ENCODE data around the gene NTM.

Gene NTM

DNA sequence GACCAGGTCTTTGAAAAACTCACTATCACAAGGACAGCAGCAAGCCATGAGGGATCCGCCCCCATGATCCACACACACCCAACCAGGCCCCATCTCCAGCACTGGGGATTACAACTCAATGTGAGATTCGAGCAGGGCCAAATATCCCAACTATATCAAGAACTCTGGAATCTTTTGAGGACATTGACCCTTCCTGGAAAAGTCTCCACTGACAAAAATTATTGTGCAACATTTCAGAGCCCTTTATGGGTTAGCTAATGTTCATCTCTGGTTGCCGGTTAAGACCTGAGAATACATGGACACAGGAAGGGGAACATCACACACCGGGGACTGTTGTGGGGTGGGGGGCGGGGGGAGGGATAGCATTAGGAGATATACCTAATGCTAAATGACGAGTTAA, 479.1 kb downstream of the NTM start:
- DNase-seq: no peak

DNA sequence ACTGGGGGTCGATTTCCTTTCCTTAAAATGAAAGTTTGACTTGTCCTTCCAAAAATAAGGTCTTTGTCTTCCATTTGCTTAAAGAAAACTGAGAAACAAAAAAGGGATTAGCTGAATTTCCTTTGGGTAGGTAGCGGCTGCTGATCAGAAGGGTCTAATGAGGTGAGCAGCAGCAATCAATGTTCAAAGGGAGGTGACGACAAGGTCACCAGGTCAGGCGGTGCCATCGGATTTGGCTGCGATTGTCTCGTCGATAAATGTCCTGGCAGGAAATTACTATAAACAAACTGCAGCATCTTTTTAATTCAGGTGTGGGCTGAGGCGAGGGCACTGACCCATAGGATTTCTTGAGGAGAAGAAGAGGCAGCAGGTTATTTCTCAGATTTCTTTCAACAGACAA, 480.1 kb downstream of the NTM start:
- no peak for DNase-seq

- DNase-seq: no peak
These were observed 481.7 kb downstream of the NTM start for GRCh38 chr11:131851964-131852755.

- DNase-seq: no peak
These were observed 482.3 kb downstream of the NTM start for GRCh38 chr11:131852757-131853156.

- no peak for DNase-seq
These were observed 484.0 kb downstream of the NTM start for GRCh38 chr11:131854391-131854790.

GRCh38 chr11:131855320-131855719, 484.9 kb downstream of the NTM start:
- no peak for DNase-seq

DNA sequence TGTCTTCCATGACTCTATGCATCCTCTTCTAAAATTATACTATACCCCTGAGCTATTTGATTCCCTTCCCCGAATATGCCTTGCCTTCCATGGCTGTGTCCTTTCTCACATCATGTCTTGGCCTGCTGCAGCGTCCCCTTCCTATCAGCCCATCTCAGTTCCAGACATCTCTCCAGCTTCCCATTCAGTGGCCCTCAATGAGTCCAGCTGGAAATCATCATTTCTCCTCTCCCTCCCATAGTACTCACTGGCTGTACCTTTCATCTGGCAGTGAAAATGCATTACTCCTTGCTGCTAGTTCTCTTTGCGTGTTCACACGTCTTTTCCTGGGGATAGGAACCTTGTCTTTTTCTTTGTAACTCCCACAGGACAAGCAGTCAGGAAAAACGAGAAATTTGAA, 486.8 kb downstream of the NTM start:
- no peak for DNase-seq

- DNase-seq: no peak
These were observed 488.1 kb downstream of the NTM start for GRCh38 chr11:131858505-131858904.

DNA sequence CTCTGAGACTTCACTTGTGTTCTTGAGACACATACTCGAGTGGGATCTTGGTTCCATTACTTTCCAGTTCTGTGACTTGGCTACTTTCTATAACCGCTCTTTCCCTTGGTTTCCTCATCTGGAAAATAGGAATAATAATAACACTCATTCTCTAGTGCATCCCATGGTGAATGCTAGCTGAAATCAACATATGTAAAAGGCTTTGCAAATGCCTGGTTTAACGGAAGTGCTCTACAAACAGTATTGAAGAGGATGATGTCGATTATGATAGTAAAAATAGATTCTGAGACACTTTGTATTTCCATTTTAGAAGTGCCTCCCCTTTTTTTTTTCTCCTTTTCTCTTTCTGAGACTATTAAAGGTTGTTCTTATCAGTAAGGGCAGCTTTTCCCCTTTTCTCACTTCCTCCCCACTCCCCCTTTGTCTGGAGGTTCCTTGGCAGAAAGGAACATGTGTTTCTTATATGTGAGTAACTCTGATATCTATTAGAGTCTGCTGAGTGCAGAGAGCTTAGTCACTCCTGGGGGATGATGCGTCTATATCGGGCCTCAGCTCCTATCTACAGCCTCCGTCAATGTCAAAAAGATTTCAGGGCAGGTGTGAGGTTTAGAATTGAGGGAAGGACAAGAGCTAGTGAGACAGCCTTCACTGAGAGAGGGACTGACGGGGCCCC, 489.3 kb downstream of the NTM start:
- no peak for DNase-seq

DNA sequence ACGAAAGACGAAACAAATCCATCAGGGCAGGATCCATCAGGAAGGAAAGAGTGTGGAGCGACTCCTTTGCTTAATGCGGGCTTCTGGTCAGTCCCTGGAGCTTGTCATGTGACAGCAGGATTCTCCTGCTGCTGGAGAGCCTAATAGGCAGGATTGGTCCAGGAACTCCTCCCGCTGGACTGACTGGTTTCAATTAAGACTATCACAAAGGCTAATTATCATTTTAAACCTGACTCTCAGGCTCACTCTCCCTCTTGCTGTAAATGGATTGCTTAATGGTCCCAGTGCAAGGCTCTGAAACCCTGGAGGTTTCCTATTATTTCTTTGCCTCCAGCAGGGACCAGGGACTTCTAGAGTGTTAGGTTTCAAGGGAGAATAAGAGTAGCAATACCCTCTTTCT, 493.8 kb downstream of the NTM start:
- DNase-seq: no peak

DNA sequence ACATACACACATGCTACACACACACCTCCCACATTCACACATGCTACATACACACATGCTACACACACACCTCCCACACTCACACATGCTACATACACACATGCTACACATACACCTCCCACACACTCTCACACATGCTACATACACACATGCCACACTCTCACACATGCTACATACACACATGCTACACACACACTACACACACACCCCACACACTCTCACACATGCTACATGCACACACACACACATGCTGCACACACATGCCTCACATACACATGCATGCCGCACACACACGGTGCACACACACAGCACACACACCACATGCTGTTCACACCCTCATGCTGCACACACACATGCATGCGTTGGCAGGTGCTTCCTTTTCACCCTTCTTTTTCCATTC, 495.4 kb downstream of the NTM start:
- no peak for DNase-seq

DNA sequence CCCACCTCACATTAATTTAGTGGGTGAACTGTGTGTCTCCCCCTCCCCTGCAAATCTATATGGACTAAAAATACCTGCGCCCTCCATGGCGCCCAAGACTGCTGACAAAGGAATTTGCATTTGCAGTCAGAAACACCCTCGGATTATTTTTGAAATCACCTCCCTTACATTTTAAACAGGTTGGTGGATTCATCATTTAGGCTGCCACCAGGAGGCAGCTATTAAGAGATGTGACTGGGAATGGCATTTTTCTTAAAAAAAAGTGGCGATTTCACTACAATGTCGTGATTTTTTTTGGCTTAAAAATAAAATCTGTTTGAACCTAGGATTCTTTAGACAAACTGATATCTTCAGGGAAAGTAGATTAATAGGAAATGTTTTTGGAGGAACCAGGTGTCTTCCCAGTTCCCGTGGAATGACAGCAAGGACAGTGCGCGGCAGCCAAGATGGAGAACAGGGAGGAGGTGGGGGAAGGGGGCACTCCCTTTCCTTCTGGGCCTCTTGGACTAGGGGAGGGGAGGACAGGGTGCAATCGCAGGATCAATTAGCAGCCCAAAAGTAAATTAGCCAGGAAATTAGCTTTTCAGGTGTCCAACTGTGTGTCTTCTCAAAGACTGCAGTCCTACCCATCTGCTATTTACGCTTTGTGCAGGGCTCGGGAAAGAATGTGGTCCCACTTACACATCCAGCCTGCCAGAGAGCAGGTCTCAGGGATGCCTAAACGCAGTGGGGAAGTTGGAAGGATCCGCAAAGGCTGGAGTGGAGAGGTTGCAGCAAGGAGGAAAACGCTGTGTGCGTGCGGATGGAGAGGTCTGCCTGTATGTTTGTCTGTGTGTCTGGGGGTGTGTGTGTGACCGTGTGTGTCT, 496.4 kb downstream of the NTM start:
- no peak for DNase-seq

DNA sequence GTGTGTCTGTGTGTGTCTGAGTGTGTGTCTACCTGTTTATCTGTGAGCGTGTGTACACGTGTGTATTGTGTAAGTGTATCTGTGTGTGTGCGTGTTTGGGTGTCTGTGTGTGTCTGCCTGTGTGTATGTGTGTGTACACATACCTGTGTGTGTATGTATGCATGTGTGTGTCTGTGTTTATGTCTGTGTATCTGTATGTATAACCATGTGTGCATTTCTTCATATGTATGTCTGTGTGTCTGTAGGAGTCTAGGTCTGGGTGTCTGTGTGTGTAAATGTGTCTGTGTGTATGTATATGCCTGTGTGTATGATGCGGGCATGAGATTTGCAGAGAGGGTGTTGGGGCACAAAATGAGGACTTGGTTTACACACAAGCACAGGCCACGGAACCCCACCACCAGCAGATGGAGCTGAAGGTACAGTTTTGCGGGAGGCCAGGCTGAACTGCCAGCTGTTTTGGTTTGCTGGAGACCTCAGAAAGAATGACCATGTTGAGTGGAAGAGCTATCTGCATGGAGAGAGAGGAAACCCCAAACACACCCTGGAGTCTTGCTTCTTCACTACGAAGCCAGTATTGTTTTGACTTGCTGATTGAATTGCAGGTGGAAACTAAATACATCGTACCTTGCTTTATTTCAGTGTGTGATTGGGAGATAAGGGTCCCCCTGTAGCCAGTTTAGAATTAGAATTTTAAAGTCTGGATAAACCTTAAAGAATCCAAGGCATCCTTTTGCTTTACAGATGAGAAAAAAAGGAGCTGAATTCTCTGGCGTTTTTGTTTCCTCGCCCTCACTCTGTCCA, 497.2 kb downstream of the NTM start:
- DNase-seq: no peak

DNA sequence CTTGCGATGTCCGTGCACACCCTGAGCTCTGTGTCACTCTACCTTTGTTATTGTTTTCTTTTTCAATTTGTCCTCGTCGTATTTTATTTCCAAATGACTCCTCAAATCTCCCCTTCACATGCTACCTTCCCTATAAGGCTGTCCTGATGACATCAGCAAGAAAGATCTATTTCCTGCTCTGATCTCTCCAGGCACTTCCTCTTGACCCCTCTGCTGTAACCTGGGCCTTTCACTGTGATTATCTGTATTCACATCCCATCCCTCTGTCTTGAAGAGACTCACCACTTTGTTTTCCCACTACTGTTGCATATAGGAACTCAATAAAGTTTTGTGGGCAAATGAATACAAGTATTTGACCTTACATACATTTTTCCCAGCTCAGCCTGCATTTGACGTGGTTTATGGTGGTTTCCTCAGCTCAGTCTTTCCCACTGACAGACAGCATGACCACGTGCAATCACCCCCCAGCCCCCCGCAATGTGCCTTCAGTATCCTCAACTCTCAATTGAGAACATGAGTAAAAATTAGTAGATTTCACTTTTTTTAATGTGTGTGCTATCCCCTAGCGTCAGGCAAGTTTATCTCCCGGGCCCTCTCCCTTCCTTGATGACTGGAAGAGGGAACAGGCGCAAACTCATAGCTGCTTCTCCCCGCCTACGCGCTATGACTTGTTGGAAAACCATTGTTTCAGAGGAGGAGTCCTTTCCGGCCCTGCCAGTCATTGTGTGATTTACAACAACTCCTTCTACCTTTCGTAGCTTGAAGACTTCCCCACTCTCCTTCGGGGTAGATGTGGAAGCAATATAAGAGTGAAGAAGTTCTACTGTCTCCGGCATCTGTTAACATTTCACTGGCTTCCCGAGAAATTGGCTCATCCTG, 498.5 kb downstream of the NTM start:
- no peak for DNase-seq

DNA sequence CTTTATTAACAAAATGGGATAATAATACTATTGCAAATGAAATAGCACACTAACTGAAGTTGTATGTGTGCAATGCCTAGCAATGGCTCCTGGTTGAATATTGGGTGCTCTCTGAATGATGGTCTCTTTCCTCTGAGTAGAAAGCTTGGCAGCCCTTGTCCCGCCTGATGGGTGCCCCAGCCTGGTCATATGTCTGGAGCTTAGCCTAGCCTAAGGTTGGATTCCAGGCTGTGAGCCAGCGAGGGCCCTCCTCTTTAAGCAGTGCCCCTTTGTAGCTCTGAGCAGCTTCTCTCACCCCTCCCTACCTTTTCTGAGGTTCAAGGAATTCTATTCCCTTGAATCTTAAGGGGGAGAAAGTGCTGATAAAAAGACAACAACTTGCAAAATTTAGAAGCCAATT, 499.9 kb downstream of the NTM start:
- DNase-seq: no peak

DNA sequence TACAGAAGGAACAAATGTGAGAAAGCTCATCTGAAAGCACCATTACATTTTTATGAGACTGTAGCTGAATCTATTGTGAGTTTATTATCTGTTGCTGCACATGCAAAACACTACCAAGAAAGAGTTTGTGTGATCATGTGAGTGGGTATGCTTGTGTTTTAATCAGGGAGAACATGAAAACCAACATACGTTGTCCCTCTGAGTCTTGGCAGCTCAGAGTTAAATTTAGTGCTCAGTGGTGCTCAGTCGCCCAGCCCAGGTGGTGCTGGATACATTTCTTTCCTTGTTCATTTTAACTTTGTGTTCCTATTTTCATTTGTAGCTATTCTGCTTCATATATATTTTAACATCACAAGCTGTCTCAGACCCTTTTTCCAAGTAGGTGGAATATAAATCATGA, 500.6 kb downstream of the NTM start:
- DNase-seq: no peak

- DNase-seq: no peak
These were observed 503.7 kb downstream of the NTM start for GRCh38 chr11:131874070-131874469.

- DNase-seq: no peak
These were observed 505.2 kb downstream of the NTM start for GRCh38 chr11:131875611-131876010.

- DNase-seq: no peak
These were observed 507.0 kb downstream of the NTM start for GRCh38 chr11:131877246-131877942.

DNA sequence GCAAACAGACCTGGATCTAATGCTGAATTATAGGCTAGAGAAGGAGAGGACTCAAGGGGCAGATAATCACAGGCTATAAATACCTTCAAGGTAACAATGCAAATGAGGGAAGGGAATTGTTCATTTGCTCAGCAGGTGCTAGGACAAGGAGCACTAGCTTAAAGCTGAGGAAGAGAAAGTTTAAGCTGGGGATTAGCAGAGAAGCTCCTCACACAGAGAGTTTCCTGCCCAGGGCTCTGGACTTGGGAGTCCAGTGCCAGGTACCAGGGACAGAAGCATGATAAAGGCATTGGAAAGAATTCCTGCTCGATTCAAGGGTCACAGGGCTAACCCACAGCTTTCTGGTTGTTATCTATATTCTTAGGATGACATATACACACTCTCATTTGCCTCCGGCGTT, 509.9 kb downstream of the NTM start:
- no peak for DNase-seq

DNA sequence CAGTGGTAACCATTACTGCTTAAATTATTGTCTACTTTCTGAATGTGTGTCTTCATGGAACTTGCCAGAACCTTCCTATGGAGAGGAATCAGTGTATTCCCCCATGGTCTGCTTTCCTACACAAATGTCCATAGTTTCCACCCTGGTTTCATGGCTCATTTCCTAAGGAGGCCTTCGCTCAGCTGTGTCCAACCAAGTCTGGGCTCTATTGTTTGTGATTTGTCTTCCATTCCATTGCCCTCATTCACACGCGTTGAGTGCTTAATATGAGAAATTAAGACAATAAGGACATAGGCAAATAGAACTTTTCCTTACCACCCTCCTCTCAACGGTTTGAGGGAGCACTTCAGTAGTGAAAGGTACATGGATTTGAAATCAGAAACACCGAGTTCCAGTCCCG, 510.6 kb downstream of the NTM start:
- DNase-seq: no peak

Data from NCI-H187 (cell line).